ENCODE measurements around the gene PSG5.
"Not testable (repeated sequence)": the region's sequence is repeated elsewhere in the genome, so short reads cannot be mapped to it uniquely, and the experiment has no call there.

DNA sequence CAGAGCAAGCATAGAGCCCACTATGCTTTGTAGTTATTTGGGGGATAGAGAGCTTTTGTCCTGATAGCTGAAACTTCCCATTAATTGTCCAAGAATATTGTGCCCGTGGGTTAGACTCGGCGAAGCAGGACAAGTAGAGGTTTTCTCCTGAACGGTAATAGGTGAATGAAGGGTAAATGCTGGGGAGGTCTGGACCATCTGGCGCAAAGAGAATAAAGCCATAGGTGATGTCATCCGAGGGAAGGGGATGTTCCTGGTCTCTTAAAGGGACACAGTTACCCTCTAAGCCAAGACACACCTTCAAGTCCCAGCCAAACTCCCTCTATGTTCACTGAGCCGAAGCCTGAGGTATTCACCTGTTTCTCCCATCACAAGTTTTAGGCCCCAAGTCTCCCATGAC lies 8.1 kb upstream of the PSG5 start:
- TF ChIP-seq, protein P1, sequence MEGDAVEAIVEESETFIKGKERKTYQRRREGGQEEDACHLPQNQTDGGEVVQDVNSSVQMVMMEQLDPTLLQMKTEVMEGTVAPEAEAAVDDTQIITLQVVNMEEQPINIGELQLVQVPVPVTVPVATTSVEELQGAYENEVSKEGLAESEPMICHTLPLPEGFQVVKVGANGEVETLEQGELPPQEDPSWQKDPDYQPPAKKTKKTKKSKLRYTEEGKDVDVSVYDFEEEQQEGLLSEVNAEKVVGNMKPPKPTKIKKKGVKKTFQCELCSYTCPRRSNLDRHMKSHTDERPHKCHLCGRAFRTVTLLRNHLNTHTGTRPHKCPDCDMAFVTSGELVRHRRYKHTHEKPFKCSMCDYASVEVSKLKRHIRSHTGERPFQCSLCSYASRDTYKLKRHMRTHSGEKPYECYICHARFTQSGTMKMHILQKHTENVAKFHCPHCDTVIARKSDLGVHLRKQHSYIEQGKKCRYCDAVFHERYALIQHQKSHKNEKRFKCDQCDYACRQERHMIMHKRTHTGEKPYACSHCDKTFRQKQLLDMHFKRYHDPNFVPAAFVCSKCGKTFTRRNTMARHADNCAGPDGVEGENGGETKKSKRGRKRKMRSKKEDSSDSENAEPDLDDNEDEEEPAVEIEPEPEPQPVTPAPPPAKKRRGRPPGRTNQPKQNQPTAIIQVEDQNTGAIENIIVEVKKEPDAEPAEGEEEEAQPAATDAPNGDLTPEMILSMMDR (IDR thresholded peaks at IDR 0.05; ENCODE audit: poor library complexity, severe bottlenecking) = not testable (repeated sequence)
- not testable (repeated sequence) for TF ChIP-seq POLR2AphosphoS5 (IDR thresholded peaks at IDR 0.05); RAD21 (conservative IDR thresholded peaks at IDR 0.05); EP300 (conservative IDR thresholded peaks at IDR 0.05; ENCODE audit: poor library complexity, severe bottlenecking); SMC3 (conservative IDR thresholded peaks at IDR 0.05; ENCODE audit: poor library complexity); MXI1 (conservative IDR thresholded peaks at IDR 0.05; ENCODE audit: poor library complexity, severe bottlenecking)
- TF ChIP-seq, protein P2, sequence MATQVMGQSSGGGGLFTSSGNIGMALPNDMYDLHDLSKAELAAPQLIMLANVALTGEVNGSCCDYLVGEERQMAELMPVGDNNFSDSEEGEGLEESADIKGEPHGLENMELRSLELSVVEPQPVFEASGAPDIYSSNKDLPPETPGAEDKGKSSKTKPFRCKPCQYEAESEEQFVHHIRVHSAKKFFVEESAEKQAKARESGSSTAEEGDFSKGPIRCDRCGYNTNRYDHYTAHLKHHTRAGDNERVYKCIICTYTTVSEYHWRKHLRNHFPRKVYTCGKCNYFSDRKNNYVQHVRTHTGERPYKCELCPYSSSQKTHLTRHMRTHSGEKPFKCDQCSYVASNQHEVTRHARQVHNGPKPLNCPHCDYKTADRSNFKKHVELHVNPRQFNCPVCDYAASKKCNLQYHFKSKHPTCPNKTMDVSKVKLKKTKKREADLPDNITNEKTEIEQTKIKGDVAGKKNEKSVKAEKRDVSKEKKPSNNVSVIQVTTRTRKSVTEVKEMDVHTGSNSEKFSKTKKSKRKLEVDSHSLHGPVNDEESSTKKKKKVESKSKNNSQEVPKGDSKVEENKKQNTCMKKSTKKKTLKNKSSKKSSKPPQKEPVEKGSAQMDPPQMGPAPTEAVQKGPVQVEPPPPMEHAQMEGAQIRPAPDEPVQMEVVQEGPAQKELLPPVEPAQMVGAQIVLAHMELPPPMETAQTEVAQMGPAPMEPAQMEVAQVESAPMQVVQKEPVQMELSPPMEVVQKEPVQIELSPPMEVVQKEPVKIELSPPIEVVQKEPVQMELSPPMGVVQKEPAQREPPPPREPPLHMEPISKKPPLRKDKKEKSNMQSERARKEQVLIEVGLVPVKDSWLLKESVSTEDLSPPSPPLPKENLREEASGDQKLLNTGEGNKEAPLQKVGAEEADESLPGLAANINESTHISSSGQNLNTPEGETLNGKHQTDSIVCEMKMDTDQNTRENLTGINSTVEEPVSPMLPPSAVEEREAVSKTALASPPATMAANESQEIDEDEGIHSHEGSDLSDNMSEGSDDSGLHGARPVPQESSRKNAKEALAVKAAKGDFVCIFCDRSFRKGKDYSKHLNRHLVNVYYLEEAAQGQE (IDR thresholded peaks at IDR 0.05; ENCODE audit: borderline replicate concordance) = not testable (repeated sequence)
